ENCODE data around the gene FBLIM1. TPM values are rescaled to one million over a fixed set of nuclear protein-coding genes. Genes with fewer than 3 reads are reported as not detected.

FBLIM1 gene
- total and polyA plus RNA-seq, 5 donors, result 83.6 to 112 (median 94.7) TPM

DNA sequence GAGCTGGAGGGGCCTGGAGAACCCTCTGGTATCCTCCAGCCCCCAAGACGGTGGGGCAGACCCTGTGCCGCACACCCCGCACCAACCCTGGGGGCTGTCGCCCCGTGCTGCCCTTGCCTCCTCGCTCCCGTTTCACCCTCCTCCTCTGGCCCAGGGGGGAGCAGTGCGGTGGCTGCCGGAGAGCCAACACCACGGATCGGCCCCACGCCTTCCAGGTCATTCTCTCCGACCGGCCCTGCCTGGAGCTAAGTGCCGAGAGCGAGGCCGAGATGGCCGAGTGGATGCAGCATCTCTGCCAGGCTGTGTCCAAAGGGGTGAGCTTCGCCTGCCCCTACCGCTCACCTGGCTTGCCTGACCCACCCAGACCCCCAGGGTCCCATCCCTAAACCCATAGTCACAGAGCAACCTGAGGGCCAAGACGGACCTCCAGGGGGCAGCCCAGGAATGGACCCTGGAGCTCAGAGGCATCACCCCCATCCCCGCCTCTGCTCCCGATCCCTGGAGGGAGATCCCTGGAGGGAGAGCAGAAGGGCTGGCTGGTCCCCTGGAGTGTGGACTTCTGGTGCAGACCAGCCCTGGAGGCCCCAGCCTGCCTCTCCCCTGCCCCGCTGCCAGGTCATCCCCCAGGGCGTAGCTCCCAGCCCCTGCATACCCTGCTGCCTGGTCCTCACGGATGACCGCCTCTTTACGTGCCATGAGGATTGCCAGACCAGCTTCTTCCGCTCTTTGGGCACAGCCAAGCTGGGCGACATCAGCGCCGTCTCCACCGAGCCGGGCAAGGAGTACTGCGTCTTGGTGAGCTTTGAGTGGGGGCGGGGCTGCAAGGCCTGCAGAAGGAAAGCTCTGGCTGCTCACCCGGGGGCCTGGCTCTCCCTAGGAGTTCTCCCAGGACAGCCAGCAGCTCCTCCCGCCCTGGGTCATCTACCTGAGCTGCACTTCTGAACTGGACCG is 26.6 kb upstream of the FBLIM1 start:
- ATAC-seq, result no peak
- Histone ChIP-seq H3K27ac (ENCODE audit: low read length) (no peak overlapping the region), H3K9me3 (ENCODE audit: control insufficient read depth, low read length) (no peaks in the 10 kb centered on the region), H3K4me1 (ENCODE audit: control insufficient read depth, insufficient read depth, low read length) (peaks cover 4% of the 10 kb centered on the region), H3K4me3 (ENCODE audit: low read length) (no peak overlapping the region), H3K27me3 (ENCODE audit: control insufficient read depth, insufficient read depth) (no peaks in the 10 kb centered on the region)
- intact Hi-C loops (cut with DNase I), result loop anchor here in 1 of 4 donors (10.0 kb wide), 1 partner anchor 127 kb away; no protein-coding TSS in a partner anchor
- peak in 2 of 3 donors; percentile 42 to 53 for DNase-seq
- WGBS, result 93% methylated on average over 39 of the region's 39 CpGs

DNA sequence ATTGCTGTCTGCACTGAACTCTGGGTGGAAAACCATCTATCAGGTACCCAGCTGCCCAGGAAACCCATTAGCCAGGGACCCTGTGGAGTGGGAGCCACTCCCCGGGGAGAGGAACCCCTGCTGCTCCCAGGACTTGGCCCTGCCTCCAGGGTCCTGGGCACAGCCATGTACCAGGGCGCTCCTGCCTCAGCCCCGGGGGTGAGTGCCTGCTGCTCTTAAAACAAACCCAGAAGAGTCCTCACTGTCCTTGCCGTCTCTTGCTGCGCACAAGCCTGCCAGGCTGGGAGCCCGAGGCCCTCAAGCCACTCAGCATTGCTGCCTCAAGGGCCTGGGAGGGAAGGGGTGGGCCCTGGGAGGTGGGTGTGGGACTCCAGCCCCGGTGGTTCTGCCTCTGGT is 25.9 kb upstream of the FBLIM1 start:
- Histone ChIP-seq H3K27ac (ENCODE audit: low read length) (no peak overlapping the region), H3K4me3 (ENCODE audit: low read length) (no peak overlapping the region), H3K9me3 (ENCODE audit: control insufficient read depth, low read length) (no peaks in the 10 kb centered on the region), H3K4me1 (ENCODE audit: control insufficient read depth, insufficient read depth, low read length) (peaks cover 4% of the 10 kb centered on the region), H3K27me3 (ENCODE audit: control insufficient read depth, insufficient read depth) (no peaks in the 10 kb centered on the region)
- DNase-seq (peak in 1 of 3 donors; percentile 52), ATAC-seq (no peak)
- intact Hi-C loops (cut with DNase I), result loop anchor here in 1 of 4 donors (10.0 kb wide), 1 partner anchor 128 kb away; no protein-coding TSS in a partner anchor
- 83% methylated on average over 7 of the region's 7 CpGs for WGBS

DNA sequence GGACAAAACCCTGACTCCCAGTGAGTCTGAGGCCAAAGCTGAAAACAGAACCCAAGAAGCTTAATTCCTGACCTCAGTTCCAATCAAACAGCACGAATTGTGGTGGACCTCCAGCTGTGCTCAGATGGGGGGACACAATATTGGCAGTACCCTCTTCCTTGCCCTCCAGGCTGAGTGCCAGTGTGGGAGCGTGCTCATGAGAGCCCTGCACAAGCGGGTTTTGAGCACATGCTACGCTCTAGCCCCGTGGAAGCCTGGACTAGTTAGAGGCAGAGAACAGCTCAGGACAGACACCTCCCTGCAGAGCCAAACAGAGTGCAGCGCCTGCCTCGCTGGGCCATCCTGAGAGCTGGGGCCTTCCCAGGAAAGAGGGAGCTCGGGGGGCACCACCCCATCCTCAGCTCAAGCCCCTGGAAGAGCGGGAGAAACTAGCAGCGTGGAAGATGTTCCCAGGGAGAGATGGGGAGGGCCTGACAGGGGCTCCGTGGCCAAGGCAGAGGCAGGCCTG is 25.3 kb upstream of the FBLIM1 start:
- WGBS, result 90% methylated on average over 11 of the region's 11 CpGs
- H3K4me3 ChIP-seq (ENCODE audit: low read length), result no peak overlapping the region
- no peak overlapping the region for H3K27ac ChIP-seq (ENCODE audit: low read length)
- no peaks in the 10 kb centered on the region for H3K27me3 ChIP-seq (ENCODE audit: control insufficient read depth, insufficient read depth)
- intact Hi-C loops (cut with DNase I), result loop anchor here in 1 of 4 donors (10.0 kb wide), 1 partner anchor 128 kb away; no protein-coding TSS in a partner anchor
- no peaks in the 10 kb centered on the region for H3K9me3 ChIP-seq (ENCODE audit: control insufficient read depth, low read length)
- no peak for ATAC-seq
- DNase-seq, result peak in 2 of 3 donors; percentile 29 to 40
- peaks cover 4% of the 10 kb centered on the region for H3K4me1 ChIP-seq (ENCODE audit: control insufficient read depth, insufficient read depth, low read length)

DNA sequence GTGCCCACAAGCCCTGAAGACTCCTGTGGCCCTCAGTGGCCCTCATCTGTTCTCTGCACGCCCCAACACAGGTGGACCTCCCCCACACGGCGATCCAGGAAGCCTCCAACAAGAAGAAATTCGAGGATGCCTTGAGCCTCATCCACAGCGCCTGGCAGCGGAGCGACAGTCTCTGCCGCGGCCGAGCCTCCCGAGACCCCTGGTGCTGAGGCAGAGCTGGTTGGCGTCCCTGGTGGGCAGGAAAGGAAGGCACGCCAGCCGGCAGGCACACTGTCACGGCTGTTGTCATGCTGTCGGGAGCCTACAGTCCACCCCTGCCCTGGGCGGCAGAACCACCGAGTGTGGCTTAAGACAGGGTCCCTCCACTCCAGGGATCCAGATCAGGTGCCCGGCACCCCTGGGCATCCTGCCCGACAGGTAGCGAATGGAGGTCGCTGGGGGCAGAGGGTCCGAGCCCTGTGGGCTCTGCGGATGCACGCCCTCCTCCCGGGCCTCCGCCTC is 24.8 kb upstream of the FBLIM1 start:
- 89% methylated on average over 27 of the region's 27 CpGs for WGBS
- intact Hi-C loops (cut with DNase I), result loop anchor here in 1 of 4 donors (10.0 kb wide), 1 partner anchor 129 kb away; no protein-coding TSS in a partner anchor
- no peak for ATAC-seq
- no peaks in the 10 kb centered on the region for H3K9me3 ChIP-seq (ENCODE audit: control insufficient read depth, low read length)
- no peaks in the 10 kb centered on the region for H3K27me3 ChIP-seq (ENCODE audit: control insufficient read depth, insufficient read depth)
- H3K4me1 ChIP-seq (ENCODE audit: control insufficient read depth, insufficient read depth, low read length), result peaks cover 4% of the 10 kb centered on the region
- DNase-seq, result peak in 2 of 3 donors; percentile 52
- H3K4me3 ChIP-seq (ENCODE audit: low read length), result no peak overlapping the region
- H3K27ac ChIP-seq (ENCODE audit: low read length), result no peak overlapping the region

DNA sequence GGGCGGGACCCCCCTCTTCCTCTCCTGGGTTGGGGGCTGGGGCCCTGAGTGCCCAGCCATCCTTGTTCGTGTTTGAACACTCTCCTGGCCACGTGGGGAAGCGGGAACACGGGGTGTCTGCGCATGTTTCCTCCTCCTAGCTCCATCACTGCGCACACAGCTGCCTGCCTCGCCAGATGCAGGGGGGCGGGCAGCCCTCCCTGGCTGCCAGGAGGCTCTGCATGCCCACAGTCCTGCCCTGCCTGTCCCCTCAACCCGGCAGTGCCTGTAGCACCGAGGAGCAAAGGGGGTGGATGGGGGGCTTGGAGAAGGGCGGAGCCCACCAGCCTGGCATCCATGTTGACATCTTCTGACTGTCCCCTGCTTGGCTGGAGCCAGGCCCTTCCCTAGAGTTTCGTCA is 24.3 kb upstream of the FBLIM1 start:
- WGBS, result 82% methylated on average over 13 of the region's 13 CpGs
- DNase-seq (no peak), ATAC-seq (no peak)
- no peak overlapping the region for H3K4me3 ChIP-seq (ENCODE audit: low read length)
- H3K4me1 ChIP-seq (ENCODE audit: control insufficient read depth, insufficient read depth, low read length), result peaks cover 4% of the 10 kb centered on the region
- no peaks in the 10 kb centered on the region for H3K9me3 ChIP-seq (ENCODE audit: control insufficient read depth, low read length)
- no peak overlapping the region for H3K27ac ChIP-seq (ENCODE audit: low read length)
- no peaks in the 10 kb centered on the region for H3K27me3 ChIP-seq (ENCODE audit: control insufficient read depth, insufficient read depth)
- intact Hi-C loops (cut with DNase I), result loop anchor here in 1 of 4 donors (10.0 kb wide), 1 partner anchor 129 kb away; no protein-coding TSS in a partner anchor

DNA sequence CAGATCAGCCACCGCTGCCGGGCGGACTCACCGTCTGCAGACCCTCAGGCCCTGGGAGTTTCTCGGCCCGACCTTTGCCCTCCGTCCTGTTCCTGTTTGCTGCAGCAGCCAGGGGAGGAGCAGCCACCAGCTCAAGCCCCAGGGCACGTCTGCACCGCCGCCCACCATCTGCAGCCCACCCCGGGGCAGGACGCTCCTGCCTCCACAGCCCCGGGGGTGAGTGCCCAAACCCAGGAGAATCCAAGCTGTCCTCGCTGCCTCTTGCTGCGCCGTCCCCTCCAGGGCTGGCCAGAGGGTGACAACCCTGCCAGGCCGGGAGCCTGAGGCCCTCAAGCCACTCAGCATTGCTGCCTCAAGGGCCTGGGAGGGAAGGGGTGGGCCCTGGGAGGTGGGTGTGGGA is 23.7 kb upstream of the FBLIM1 start:
- WGBS, result 79% methylated on average over 17 of the region's 17 CpGs
- intact Hi-C loops (cut with DNase I), result loop anchor here in 1 of 4 donors (10.0 kb wide), 1 partner anchor 130 kb away; no protein-coding TSS in a partner anchor
- no peak for ATAC-seq

DNA sequence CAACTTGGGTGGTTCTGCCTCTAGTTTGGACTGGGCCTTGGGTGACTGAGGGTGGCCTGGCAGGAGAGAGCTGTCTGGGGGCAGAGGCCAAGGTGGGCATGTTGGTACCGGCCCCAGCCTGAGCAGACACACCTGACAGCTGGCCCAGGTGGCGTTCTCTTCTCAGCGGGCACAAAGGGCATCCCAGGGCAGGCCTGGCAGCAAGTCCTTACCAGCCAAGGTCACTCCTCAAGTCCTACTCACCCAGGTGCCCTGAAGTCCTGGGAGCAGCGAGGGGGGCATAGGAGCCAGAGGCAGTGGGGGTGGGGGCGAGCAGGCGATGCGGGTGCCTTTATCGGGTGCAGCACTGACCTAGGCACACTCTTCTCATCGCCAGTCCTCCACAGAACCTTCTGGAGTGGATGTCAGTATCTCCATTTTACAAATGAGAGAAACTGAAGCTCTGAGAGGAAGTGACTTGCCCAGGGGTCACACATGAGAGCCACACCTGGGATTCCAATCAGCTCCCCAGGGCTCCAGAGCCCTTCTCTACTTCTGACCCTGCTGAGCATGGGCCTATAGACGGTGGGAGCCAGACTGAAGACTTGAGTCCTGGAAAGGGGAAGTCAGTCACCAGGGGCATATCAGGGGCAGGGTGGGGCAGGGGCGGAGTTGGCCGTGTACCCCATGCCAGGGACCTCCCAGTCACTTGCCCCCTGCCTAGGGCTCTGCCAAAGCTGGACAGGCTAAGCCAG is 23.1 kb upstream of the FBLIM1 start:
- 80% methylated on average over 12 of the region's 12 CpGs for WGBS
- no peak overlapping the region for H3K4me3 ChIP-seq (ENCODE audit: low read length)
- H3K9me3 ChIP-seq (ENCODE audit: control insufficient read depth, low read length), result no peaks in the 10 kb centered on the region
- peak overlapping the region; percentile 40 for H3K27ac ChIP-seq (ENCODE audit: low read length)
- H3K4me1 ChIP-seq (ENCODE audit: control insufficient read depth, insufficient read depth, low read length), result peaks cover 4% of the 10 kb centered on the region
- no peaks in the 10 kb centered on the region for H3K27me3 ChIP-seq (ENCODE audit: control insufficient read depth, insufficient read depth)
- intact Hi-C loops (cut with DNase I), result loop anchor here in 1 of 4 donors (10.0 kb wide), 1 partner anchor 131 kb away; no protein-coding TSS in a partner anchor
- DNase-seq, result peak in 1 of 3 donors; percentile 60
- ATAC-seq, result no peak

More for the DNA sequence above, 23.7 kb upstream of the FBLIM1 start:
- Histone ChIP-seq H3K27me3 (ENCODE audit: control insufficient read depth, insufficient read depth) (no peaks in the 10 kb centered on the region), H3K9me3 (ENCODE audit: control insufficient read depth, low read length) (no peaks in the 10 kb centered on the region), H3K4me3 (ENCODE audit: low read length) (no peak overlapping the region), H3K27ac (ENCODE audit: low read length) (peak overlapping the region; percentile 40), H3K4me1 (ENCODE audit: control insufficient read depth, insufficient read depth, low read length) (peaks cover 4% of the 10 kb centered on the region)
- peak in 1 of 3 donors; percentile 58 for DNase-seq

DNA sequence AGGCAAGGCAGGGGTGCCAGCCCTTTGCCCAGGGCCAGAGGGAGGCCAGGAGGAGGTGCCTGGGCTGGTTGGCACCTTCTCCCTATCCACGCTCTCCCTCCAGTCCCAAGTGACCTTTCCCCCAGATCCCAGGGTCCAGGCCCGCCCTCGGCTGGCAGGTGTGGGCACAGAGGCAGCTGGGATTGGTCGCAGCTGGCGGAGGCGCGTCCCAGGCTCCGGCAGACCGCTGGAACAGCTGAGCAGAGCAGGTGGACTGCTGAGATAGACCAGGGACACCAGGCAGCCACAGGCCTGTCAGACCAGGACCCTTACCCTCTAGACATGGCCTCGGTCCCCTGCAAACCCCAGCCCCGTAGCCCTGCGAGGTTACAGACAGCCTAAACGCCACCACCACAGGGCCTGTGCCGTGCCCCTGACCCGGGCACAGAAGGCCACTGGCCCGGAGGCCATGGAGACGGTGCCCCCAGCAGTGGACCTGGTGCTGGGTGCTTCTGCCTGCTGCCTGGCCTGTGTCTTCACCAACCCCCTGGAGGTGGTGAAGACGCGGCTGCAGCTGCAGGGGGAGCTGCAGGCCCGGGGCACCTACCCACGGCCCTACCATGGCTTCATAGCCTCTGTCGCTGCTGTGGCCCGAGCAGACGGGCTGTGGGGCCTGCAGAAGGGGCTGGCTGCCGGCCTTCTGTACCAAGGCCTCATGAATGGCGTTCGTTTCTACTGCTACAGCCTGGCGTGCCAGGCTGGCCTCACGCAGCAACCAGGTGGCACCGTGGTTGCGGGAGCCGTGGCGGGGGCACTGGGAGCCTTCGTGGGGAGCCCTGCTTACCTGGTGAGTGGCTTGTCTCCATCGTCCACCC is 22.3 kb upstream of the FBLIM1 start, which contains the start of gene SLC25A34:
Gene SLC25A34 (plus strand): TSS at position 221 of the 854 bp plus-strand sequence. CDS start 228 bp downstream, at position 449.
- Histone ChIP-seq H3K27me3 (ENCODE audit: control insufficient read depth, insufficient read depth) (no peaks in the 10 kb centered on the region), H3K9me3 (ENCODE audit: control insufficient read depth, low read length) (no peaks in the 10 kb centered on the region), H3K4me3 (ENCODE audit: low read length) (no peak within 1 kb of the TSS), H3K27ac (ENCODE audit: low read length) (peak within 1 kb of the TSS; percentile 64), H3K4me1 (ENCODE audit: control insufficient read depth, insufficient read depth, low read length) (peaks cover 4% of the 10 kb centered on the region)
- peak; percentile 61 to 77 for ATAC-seq
- DNase-seq, result peak; percentile 64 to 89 (median 81)
- intact Hi-C loops (cut with DNase I), result loop anchor here in 1 of 4 donors (10.0 kb wide), 1 partner anchor 131 kb away; no protein-coding TSS in a partner anchor
- WGBS, result 75% methylated on average over 35 of the region's 35 CpGs

DNA sequence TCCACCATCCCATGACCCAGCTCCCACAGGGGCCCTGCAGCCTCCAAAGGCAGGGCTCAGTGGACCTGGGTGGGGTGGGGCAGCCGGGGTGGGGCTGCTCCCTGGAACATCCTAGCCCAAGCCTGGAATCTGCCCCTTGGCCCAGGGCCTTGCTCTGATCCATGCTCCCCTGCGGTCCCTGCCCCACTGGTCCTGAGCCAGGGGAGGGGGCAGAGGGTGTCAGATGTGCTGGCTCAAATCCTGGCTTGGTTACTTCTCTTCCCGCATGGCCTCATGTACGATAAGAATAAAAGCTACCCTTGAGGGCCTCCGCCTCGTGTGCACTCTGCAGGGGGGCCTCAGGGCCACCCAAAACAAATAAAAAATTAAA is 21.7 kb upstream of the FBLIM1 start:
- Histone ChIP-seq H3K4me1 (ENCODE audit: control insufficient read depth, insufficient read depth, low read length) (peaks cover 4% of the 10 kb centered on the region), H3K4me3 (ENCODE audit: low read length) (no peak overlapping the region), H3K9me3 (ENCODE audit: control insufficient read depth, low read length) (no peaks in the 10 kb centered on the region), H3K27ac (ENCODE audit: low read length) (no peak overlapping the region), H3K27me3 (ENCODE audit: control insufficient read depth, insufficient read depth) (no peaks in the 10 kb centered on the region)
- ATAC-seq (peak in 1 of 2 donors; percentile 4), DNase-seq (peak in 1 of 3 donors; percentile 63)
- WGBS, result 41% methylated on average over 6 of the region's 6 CpGs
- intact Hi-C loops (cut with DNase I), result loop anchor here in 1 of 4 donors (10.0 kb wide), 1 partner anchor 132 kb away; no protein-coding TSS in a partner anchor
